ENCODE data around the gene NGEF. TPM values are rescaled to one million over a fixed set of nuclear protein-coding genes. Genes with fewer than 3 reads are reported as not detected.

The NGEF gene
- total and polyA plus RNA-seq, 10 of the 15 experiments (the other 5 are each of a cell fraction or from before 2014, with no cell fraction given): 0.12 TPM; not detected in 9

DNA sequence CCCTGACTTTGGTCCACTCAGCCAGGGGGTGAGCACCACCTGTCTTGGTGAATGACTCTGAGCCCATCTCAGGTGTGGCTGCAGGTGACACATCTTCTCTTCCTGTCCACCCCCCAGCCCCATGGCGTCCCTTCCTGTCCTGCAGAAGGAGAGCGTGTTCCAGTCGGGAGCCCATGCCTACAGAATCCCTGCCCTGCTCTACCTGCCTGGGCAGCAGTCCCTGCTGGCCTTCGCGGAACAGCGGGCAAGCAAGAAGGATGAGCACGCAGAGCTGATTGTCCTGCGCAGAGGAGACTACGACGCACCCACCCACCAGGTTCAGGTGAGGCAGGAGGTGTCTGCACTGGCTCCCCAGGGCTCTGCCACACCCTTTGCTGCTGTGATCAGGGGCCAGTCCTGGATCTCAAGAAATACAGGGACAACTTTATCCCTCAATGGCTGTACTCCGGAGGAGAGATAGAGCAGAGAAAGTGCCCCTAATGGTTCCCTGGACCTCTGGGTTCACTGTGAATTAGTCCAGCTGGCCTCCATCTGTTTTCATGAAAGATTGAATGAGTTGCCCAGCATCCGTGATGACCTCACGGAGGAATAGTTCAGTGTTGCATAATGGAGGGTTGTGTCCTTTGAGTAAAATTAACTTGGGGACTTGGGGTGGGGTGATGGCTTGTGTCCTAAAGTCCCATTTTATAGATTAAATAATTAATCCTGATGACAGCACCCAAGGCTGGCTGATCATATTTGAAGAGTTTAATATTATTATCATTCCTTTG lies 19.7 kb upstream of the NGEF start, which contains the start of gene NEU2:
TSS of gene NEU2 (plus strand) at position 122 of the 770 bp plus-strand sequence. CDS start at position 122, 0 bp downstream.
- H3K9me3 ChIP-seq (replicated peaks; ENCODE audit: control insufficient read depth, insufficient read depth, low read length): peaks cover 1% of the 10 kb centered on the region; the same call in 1 of the 3 replicates
- 81% methylated on average over 13 of the region's 13 CpGs for WGBS (ENCODE audit: insufficient coverage, insufficient replicate concordance, low lambda C conversion rate, missing lambda C conversion rate)
- FAIRE-seq (no peak), ATAC-seq (no peak), DNase-seq (ENCODE audit: low read depth, low spot score) (no peak)
- CTCF ChIA-PET: interaction anchor here (0.9 to 1.5 kb wide), 3 partner anchors 20 to 177 kb away, joined by 4 to 5 read pairs (median 4); no protein-coding TSS in a partner anchor
- H3K36me3 ChIP-seq (ENCODE audit: control insufficient read depth in 2 of 2, insufficient read depth in 2 of 2, low read length in 1 of 2): no peaks in the 10 kb centered on the region
- in situ Hi-C loops (cut with MboI) (no loop called here), intact Hi-C loops (cut with micrococcal nuclease; ENCODE audit: unreplicated experiment) (no loop called here)
- H3K9ac ChIP-seq (ENCODE audit: control insufficient read depth, insufficient read depth, low read length): no peak within 1 kb of the TSS
- H2AFZ ChIP-seq (ENCODE audit: control insufficient read depth, low read depth, low read length): no peak within 1 kb of the TSS
- no peaks in the 10 kb centered on the region for H3K4me1 ChIP-seq (ENCODE audit: control insufficient read depth, insufficient read depth, low read length)
- RAD21 ChIA-PET (ENCODE audit: unreplicated experiment): interaction anchor here (0.7 to 1.9 kb wide), 2 partner anchors 22 to 218 kb away, joined by 5 read pairs; partner anchors contain the start of gene ATG16L1
- no TSS peak for BruUV-seq (replicated peaks)
- POLR2A ChIA-PET: no interaction called here
- TF ChIP-seq, protein P1, sequence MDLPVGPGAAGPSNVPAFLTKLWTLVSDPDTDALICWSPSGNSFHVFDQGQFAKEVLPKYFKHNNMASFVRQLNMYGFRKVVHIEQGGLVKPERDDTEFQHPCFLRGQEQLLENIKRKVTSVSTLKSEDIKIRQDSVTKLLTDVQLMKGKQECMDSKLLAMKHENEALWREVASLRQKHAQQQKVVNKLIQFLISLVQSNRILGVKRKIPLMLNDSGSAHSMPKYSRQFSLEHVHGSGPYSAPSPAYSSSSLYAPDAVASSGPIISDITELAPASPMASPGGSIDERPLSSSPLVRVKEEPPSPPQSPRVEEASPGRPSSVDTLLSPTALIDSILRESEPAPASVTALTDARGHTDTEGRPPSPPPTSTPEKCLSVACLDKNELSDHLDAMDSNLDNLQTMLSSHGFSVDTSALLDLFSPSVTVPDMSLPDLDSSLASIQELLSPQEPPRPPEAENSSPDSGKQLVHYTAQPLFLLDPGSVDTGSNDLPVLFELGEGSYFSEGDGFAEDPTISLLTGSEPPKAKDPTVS (IDR thresholded peaks at IDR 0.05; ENCODE audit: low read depth, low read length): no peak
- TF ChIP-seq, protein P2, sequence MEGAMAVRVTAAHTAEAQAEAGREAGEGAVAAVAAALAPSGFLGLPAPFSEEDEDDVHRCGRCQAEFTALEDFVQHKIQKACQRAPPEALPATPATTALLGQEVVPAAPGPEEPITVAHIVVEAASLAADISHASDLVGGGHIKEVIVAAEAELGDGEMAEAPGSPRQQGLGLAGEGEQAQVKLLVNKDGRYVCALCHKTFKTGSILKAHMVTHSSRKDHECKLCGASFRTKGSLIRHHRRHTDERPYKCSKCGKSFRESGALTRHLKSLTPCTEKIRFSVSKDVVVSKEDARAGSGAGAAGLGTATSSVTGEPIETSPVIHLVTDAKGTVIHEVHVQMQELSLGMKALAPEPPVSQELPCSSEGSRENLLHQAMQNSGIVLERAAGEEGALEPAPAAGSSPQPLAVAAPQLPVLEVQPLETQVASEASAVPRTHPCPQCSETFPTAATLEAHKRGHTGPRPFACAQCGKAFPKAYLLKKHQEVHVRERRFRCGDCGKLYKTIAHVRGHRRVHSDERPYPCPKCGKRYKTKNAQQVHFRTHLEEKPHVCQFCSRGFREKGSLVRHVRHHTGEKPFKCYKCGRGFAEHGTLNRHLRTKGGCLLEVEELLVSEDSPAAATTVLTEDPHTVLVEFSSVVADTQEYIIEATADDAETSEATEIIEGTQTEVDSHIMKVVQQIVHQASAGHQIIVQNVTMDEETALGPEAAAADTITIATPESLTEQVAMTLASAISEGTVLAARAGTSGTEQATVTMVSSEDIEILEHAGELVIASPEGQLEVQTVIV (IDR thresholded peaks at IDR 0.05; ENCODE audit: borderline replicate concordance, partially characterized antibody): no peak
- TF ChIP-seq JUND (IDR thresholded peaks at IDR 0.05; ENCODE audit: low read depth, low read length) (no peak), ZBED1 (IDR thresholded peaks at IDR 0.05; ENCODE audit: borderline replicate concordance) (no peak)
- TF ChIP-seq, protein P3, sequence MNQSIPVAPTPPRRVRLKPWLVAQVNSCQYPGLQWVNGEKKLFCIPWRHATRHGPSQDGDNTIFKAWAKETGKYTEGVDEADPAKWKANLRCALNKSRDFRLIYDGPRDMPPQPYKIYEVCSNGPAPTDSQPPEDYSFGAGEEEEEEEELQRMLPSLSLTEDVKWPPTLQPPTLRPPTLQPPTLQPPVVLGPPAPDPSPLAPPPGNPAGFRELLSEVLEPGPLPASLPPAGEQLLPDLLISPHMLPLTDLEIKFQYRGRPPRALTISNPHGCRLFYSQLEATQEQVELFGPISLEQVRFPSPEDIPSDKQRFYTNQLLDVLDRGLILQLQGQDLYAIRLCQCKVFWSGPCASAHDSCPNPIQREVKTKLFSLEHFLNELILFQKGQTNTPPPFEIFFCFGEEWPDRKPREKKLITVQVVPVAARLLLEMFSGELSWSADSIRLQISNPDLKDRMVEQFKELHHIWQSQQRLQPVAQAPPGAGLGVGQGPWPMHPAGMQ (IDR thresholded peaks at IDR 0.05; ENCODE audit: borderline replicate concordance): no peak
- no peaks in the 10 kb centered on the region for H3K27me3 ChIP-seq (replicated peaks in 1 of 2; ENCODE audit: control insufficient read depth in 2 of 2, insufficient read depth in 2 of 2, low read length in 1 of 2)
- H3K79me2 ChIP-seq (ENCODE audit: control insufficient read depth, insufficient read depth, low read length): no peaks in the 10 kb centered on the region
- SMC1A ChIA-PET (ENCODE audit: uncharacterized antibody, unreplicated experiment): interaction anchor here (1.1 to 1.2 kb wide), 2 partner anchors 174 to 260 kb away, joined by 3 to 4 read pairs; no protein-coding TSS in a partner anchor
- H3K27ac ChIP-seq (ENCODE audit: control insufficient read depth, insufficient read depth): no peak within 1 kb of the TSS
- no peak within 1 kb of the TSS for H3K4me3 ChIP-seq
- H4K20me1 ChIP-seq (ENCODE audit: control insufficient read depth, insufficient read depth): no peaks in the 10 kb centered on the region
- H3K4me2 ChIP-seq (ENCODE audit: control insufficient read depth, insufficient read depth): no peak within 1 kb of the TSS
